Gastrocnemius medialis (tissue), 4 donors: ENCODE data around the gene ITPKB. TPM values are rescaled to one million over a fixed set of nuclear protein-coding genes. Genes with fewer than 3 reads are reported as not detected.

ENCODE experiments used
- ATAC-seq, 2 donors: fragments of 150-250 bp; one replicate each; pipeline ENCODE4 v1.9.1; 2016
- DNase-seq, 2 donors: peaks; one replicate each; pipeline ENCODE4 v3.0.0-alpha.2; 2019
- H3K27ac ChIP-seq, 4 donors: fragments of 200-600 bp; sonication (generic); 1 replicate in 1 of 4; 2 replicates in 3 of 4; pipeline ENCODE4 v1.5.1; 2016 to 2018; ENCODE audit warnings: mild to moderate bottlenecking in 2 of 4, moderate library complexity in 1 of 4
- H3K27me3 ChIP-seq, 3 donors: fragments of 200-600 bp; sonication (generic) in 2 of 3; 1 replicate in 1 of 3; 2 replicates in 2 of 3; pipeline versions ENCODE4 v1.5.1 to v1.6.0; 2016 to 2019; ENCODE audit warnings: mild to moderate bottlenecking in 1 of 3, moderate library complexity in 1 of 3
- H3K36me3 ChIP-seq, 2 donors: fragments of 200-600 bp; sonication (generic) in 1 of 2; one replicate each; pipeline ENCODE4 v1.5.1; 2017 to 2018
- H3K4me1 ChIP-seq, 2 donors: fragments of 200-600 bp; sonication (generic) in 1 of 2; one replicate each; pipeline ENCODE4 v1.5.1; 2016 to 2017; ENCODE audit warnings: mild to moderate bottlenecking in 2 of 2
- H3K4me3 ChIP-seq, 4 donors: fragments of 200-600 bp; sonication (generic) in 3 of 4; 1 replicate in 1 of 4; 2 replicates in 3 of 4; pipeline ENCODE4 v1.5.1; 2016 to 2019; ENCODE audit warnings: mild to moderate bottlenecking in 2 of 4
- H3K9me3 ChIP-seq, 3 donors: fragments of 200-600 bp; sonication (generic) in 2 of 3; 1 replicate in 1 of 3; 2 replicates in 2 of 3; pipeline ENCODE4 v1.5.1; 2016 to 2019
- CTCF ChIP-seq, 5 experiments: fragments of 450-650 bp in 3 of 5; fragments of 200-600 bp in 2 of 5; sonication (generic) in 2 of 5; IDR thresholded peaks in 4 of 5; conservative IDR thresholded peaks in 1 of 5; 1 replicate in 4 of 5; 2 replicates in 1 of 5; pipeline ENCODE4 v1.5.1; 2016 to 2019; ENCODE audit warnings: antibody characterized with exemption in 5 of 5, mild to moderate bottlenecking in 3 of 5, moderate library complexity in 3 of 5
- POLR2A ChIP-seq, 2 donors: fragments of 450-650 bp; IDR thresholded peaks; one replicate each; pipeline ENCODE4 v1.6.1; 2017; ENCODE audit warnings: antibody characterized with exemption in 2 of 2, mild to moderate bottlenecking in 2 of 2, moderate library complexity in 2 of 2
- in situ Hi-C, 4 donors: fragments of 200-750 bp; cut with MboI; loops; one replicate each; pipeline versions ENCODE4 v1.15.0 to v1.8.0; 2017; ENCODE audit warnings: low sequenced_read_pairs in 4 of 4
- intact Hi-C: fragments of 100-400 bp; cut with DNase I; formaldehyde crosslinking; loops from one replicate; pipeline ENCODE4 v1.15.1; 2023; ENCODE audit warnings: low total_unique reads
- total RNA-seq, 4 donors: library from RNA; depleted of rRNA; stranded (reverse); fragments of >200 nt; gene quantifications; one replicate each; pipeline versions ENCODE4 v1.1.0 to v1.2.3, GENCODE V29; 2016

ITPKB gene
- total RNA-seq, 4 donors from 2014 or later = 7.1 to 13.9 (median 7.8) TPM

- no peak overlapping the region for H3K4me3 ChIP-seq
- intact Hi-C loops = no loop called here
- in situ Hi-C loops = no loop called here
- no peaks in the 10 kb centered on the region for H3K36me3 ChIP-seq
- no peaks in the 10 kb centered on the region for H3K9me3 ChIP-seq
- DNase-seq = no peak
- H3K4me1 ChIP-seq = peaks cover 29 to 50% of the 10 kb centered on the region in 2 donors
- H3K27ac ChIP-seq = peak overlapping the region in 3 of 4 donors; percentile 29 to 64 (median 39)
- no peaks in the 10 kb centered on the region for H3K27me3 ChIP-seq
- ATAC-seq = no peak
- TF ChIP-seq POLR2A (IDR thresholded peaks at IDR 0.05) (no peak), CTCF (IDR thresholded peaks at IDR 0.05 in 4 of 5, conservative IDR thresholded peaks at IDR 0.05 in 1 of 5) (no peak)
Observed at GRCh38 chr1:226712742-226713419, 26.2 kb downstream of the ITPKB start.

DNA sequence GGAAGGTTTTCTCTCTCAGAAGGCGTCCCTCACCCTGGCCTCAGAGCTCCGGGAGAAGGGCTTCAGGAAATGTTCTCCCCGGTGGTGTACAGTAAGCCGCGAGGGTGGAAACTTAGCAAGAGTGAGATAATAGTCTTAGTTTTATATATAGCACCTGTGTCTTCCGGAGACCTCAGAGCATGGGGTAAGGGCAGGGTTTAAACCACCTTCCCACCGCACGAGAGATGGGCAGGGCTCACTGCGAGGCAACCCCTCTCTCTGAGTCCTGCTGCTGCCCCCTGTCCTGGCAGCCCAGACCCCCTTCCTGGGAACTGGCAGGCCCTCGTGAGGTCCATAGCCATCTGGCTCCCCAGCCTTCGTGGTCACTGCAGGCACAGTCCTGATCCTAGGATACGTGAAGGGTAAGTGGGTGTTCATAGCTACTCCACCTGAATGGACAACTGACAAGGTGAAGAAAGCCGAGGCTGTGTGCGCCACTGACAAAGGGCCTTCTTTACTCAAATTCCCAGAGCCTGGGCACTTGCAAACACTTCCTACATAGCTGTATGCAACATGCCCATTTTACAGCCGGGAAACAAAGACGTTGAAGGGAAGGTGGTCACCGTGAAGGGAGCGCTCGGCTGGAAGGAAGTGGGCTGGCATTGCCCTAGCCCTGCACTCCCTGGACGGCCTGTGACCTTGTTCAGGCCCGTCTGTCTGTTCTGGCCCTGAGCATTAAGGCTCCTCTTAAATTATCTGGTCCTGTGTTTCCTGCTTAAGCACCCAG, 26.9 kb downstream of the ITPKB start:
- H3K4me3 ChIP-seq = no peak overlapping the region

GRCh38 chr1:226710501-226710900, 28.6 kb downstream of the ITPKB start:
- no peak for TF ChIP-seq CTCF (IDR thresholded peaks at IDR 0.05 in 4 of 5, conservative IDR thresholded peaks at IDR 0.05 in 1 of 5)
- no peak for TF ChIP-seq POLR2A (IDR thresholded peaks at IDR 0.05)
- ATAC-seq (no peak), DNase-seq (no peak)
- Histone ChIP-seq H3K9me3 (no peaks in the 10 kb centered on the region), H3K27ac (peak overlapping the region; percentile 59 to 82 (median 74)), H3K36me3 (no peaks in the 10 kb centered on the region), H3K4me3 (no peak overlapping the region), H3K27me3 (no peaks in the 10 kb centered on the region), H3K4me1 (peaks cover 29 to 44% of the 10 kb centered on the region in 2 donors)
- in situ Hi-C loops (no loop called here), intact Hi-C loops (no loop called here)

More for the DNA sequence above, 26.9 kb downstream of the ITPKB start:
- Histone ChIP-seq H3K27me3 (no peaks in the 10 kb centered on the region), H3K9me3 (no peaks in the 10 kb centered on the region), H3K36me3 (no peaks in the 10 kb centered on the region), H3K27ac (peak overlapping the region; percentile 28 to 56 (median 42)), H3K4me1 (peaks cover 29 to 47% of the 10 kb centered on the region in 2 donors)
- in situ Hi-C loops = no loop called here
- DNase-seq (no peak), ATAC-seq (no peak)
- intact Hi-C loops = no loop called here
- no peak for TF ChIP-seq POLR2A (IDR thresholded peaks at IDR 0.05)
- TF ChIP-seq CTCF (IDR thresholded peaks at IDR 0.05 in 4 of 5, conservative IDR thresholded peaks at IDR 0.05 in 1 of 5) = no peak

DNA sequence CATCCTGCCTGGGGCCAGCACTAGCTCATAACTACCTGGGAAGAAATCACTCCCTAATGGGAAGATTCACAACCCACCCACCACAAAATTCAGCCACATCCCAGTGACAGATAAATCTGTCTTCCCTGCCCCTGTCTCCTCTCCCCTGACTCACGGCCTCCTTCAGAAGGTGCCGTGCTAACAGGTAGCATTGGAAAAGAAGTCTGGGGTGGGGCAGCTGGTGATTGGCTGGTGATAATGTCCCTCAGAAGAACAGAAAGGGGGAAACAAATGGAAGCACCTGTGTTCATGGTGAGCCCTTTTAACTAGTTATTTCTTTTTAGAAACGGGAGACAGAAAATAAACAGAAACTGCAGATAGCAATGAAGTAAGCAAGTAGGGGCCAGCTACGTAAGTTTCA, 29.1 kb downstream of the ITPKB start:
- ATAC-seq (no peak), DNase-seq (no peak)
- H3K27ac ChIP-seq = peak overlapping the region; percentile 66 to 82 (median 76)
- no peak for TF ChIP-seq CTCF (IDR thresholded peaks at IDR 0.05 in 4 of 5, conservative IDR thresholded peaks at IDR 0.05 in 1 of 5)
- TF ChIP-seq POLR2A (IDR thresholded peaks at IDR 0.05) = no peak
- H3K36me3 ChIP-seq = no peaks in the 10 kb centered on the region
- H3K27me3 ChIP-seq = no peaks in the 10 kb centered on the region
- in situ Hi-C loops = no loop called here
- H3K4me3 ChIP-seq = no peak overlapping the region
- peaks cover 29 to 44% of the 10 kb centered on the region in 2 donors for H3K4me1 ChIP-seq
- H3K9me3 ChIP-seq = no peaks in the 10 kb centered on the region
- intact Hi-C loops = no loop called here
